ENCODE data around the gene FOXRED2. TPM values are rescaled to one million over a fixed set of nuclear protein-coding genes. Genes with fewer than 3 reads are reported as not detected.
A peak's percentile ranks its signal among the peaks of the same experiment; 100 is the strongest.

FOXRED2 gene
- total RNA-seq, 3 donors from 2014 or later, result 28.0 to 38.0 (median 36.5) TPM

- Mint-ChIP-seq H3K27me3 (ENCODE audit: low read depth) (no peaks in the 10 kb centered on the region), H3K4me3 (no peak overlapping the region), H3K4me1 (ENCODE audit: low read depth) (peaks cover 1% of the 10 kb centered on the region), H3K36me3 (ENCODE audit: insufficient read depth) (peaks cover 13% of the 10 kb centered on the region), H3K9me3 (no peaks in the 10 kb centered on the region)
- DNase-seq, result no peak
- ATAC-seq, result no peak
Observed at GRCh38 chr22:36497910-36498665, 8.8 kb downstream of the FOXRED2 start.

GRCh38 chr22:36493690-36494110 lies 13.1 kb downstream of the FOXRED2 start:
- ATAC-seq, result peak; percentile 17 to 32
- Mint-ChIP-seq H3K36me3 (ENCODE audit: insufficient read depth) (peaks cover 16% of the 10 kb centered on the region), H3K9me3 (no peaks in the 10 kb centered on the region)

GRCh38 chr22:36492109-36492508 lies 14.7 kb downstream of the FOXRED2 start:
- ATAC-seq, result no peak
- DNase-seq, result no peak
- Mint-ChIP-seq H3K9me3 (no peaks in the 10 kb centered on the region), H3K27me3 (ENCODE audit: low read depth) (no peaks in the 10 kb centered on the region), H3K36me3 (ENCODE audit: insufficient read depth) (peaks cover 16% of the 10 kb centered on the region), H3K4me3 (no peak overlapping the region), H3K4me1 (ENCODE audit: low read depth) (peaks cover 4% of the 10 kb centered on the region)

More at GRCh38 chr22:36493690-36494110, 13.1 kb downstream of the FOXRED2 start:
- Mint-ChIP-seq H3K27me3 (ENCODE audit: low read depth) (no peaks in the 10 kb centered on the region), H3K4me3 (no peak overlapping the region), H3K4me1 (ENCODE audit: low read depth) (peaks cover 4% of the 10 kb centered on the region)
- DNase-seq, result no peak

- Mint-ChIP-seq H3K36me3 (ENCODE audit: insufficient read depth) (peaks cover 11% of the 10 kb centered on the region), H3K27me3 (ENCODE audit: low read depth) (no peaks in the 10 kb centered on the region), H3K4me3 (no peak overlapping the region), H3K4me1 (ENCODE audit: low read depth) (peaks cover 4% of the 10 kb centered on the region), H3K9me3 (no peaks in the 10 kb centered on the region)
- DNase-seq (no peak), ATAC-seq (no peak)
Observed at GRCh38 chr22:36491155-36491554, 15.7 kb downstream of the FOXRED2 start.

GRCh38 chr22:36486619-36487384 lies 20.0 kb downstream of the FOXRED2 start:
- DNase-seq, result peak; percentile 67
- Mint-ChIP-seq H3K9me3 (no peaks in the 10 kb centered on the region), H3K36me3 (ENCODE audit: insufficient read depth) (peaks cover 3% of the 10 kb centered on the region), H3K27me3 (ENCODE audit: low read depth) (no peaks in the 10 kb centered on the region), H3K4me3 (no peak overlapping the region), H3K4me1 (ENCODE audit: low read depth) (peaks cover 8% of the 10 kb centered on the region)
- ATAC-seq, result no peak

- DNase-seq (peak; percentile 94), ATAC-seq (peak; percentile 83 to 89)
- Mint-ChIP-seq H3K27me3 (ENCODE audit: low read depth) (no peaks in the 10 kb centered on the region), H3K4me1 (ENCODE audit: low read depth) (peaks cover 16% of the 10 kb centered on the region), H3K36me3 (ENCODE audit: insufficient read depth) (peaks cover 5% of the 10 kb centered on the region), H3K4me3 (peak within 1 kb of the TSS; percentile 93), H3K9me3 (no peaks in the 10 kb centered on the region)
Observed at GRCh38 chr22:36481393-36482168, 25.3 kb downstream of the FOXRED2 start, which contains the start of gene TXN2. TSS of gene TXN2 (minus strand) at chr22:36481640. CDS start at chr22:36480837, 803 bp downstream.

- H3K4me3 Mint-ChIP-seq, result peak overlapping the region; percentile 93
- no peaks in the 10 kb centered on the region for H3K27me3 Mint-ChIP-seq (ENCODE audit: low read depth)
- H3K4me1 Mint-ChIP-seq (ENCODE audit: low read depth), result peaks cover 16% of the 10 kb centered on the region
- no peaks in the 10 kb centered on the region for H3K9me3 Mint-ChIP-seq
- peaks cover 8% of the 10 kb centered on the region for H3K36me3 Mint-ChIP-seq (ENCODE audit: insufficient read depth)
- ATAC-seq, result no peak
- DNase-seq, result no peak
Observed at GRCh38 chr22:36480941-36481392, 25.9 kb downstream of the FOXRED2 start.

- Mint-ChIP-seq H3K4me3 (no peak overlapping the region), H3K36me3 (ENCODE audit: insufficient read depth) (peaks cover 24% of the 10 kb centered on the region), H3K27me3 (ENCODE audit: low read depth) (no peaks in the 10 kb centered on the region), H3K4me1 (ENCODE audit: low read depth) (peaks cover 16% of the 10 kb centered on the region), H3K9me3 (no peaks in the 10 kb centered on the region)
- DNase-seq, result no peak
- ATAC-seq, result no peak
Observed at GRCh38 chr22:36478966-36479365, 27.9 kb downstream of the FOXRED2 start.

- Mint-ChIP-seq H3K36me3 (ENCODE audit: insufficient read depth) (peaks cover 33% of the 10 kb centered on the region), H3K27me3 (ENCODE audit: low read depth) (no peaks in the 10 kb centered on the region), H3K4me3 (no peak overlapping the region), H3K4me1 (ENCODE audit: low read depth) (peaks cover 4% of the 10 kb centered on the region), H3K9me3 (no peaks in the 10 kb centered on the region)
- no peak for DNase-seq
- ATAC-seq, result no peak
Observed at GRCh38 chr22:36475341-36475740, 31.5 kb downstream of the FOXRED2 start.

- ATAC-seq, result no peak
- Mint-ChIP-seq H3K4me1 (ENCODE audit: low read depth) (peaks cover 13% of the 10 kb centered on the region), H3K36me3 (ENCODE audit: insufficient read depth) (peaks cover 33% of the 10 kb centered on the region), H3K9me3 (no peaks in the 10 kb centered on the region), H3K4me3 (no peak overlapping the region), H3K27me3 (ENCODE audit: low read depth) (no peaks in the 10 kb centered on the region)
- no peak for DNase-seq
Observed at GRCh38 chr22:36472689-36473088, 34.2 kb downstream of the FOXRED2 start.

GRCh38 chr22:36471341-36471821 lies 35.5 kb downstream of the FOXRED2 start:
- DNase-seq, result no peak
- Mint-ChIP-seq H3K36me3 (ENCODE audit: insufficient read depth) (peaks cover 27% of the 10 kb centered on the region), H3K4me3 (no peak overlapping the region), H3K27me3 (ENCODE audit: low read depth) (no peaks in the 10 kb centered on the region), H3K9me3 (no peaks in the 10 kb centered on the region), H3K4me1 (ENCODE audit: low read depth) (peaks cover 22% of the 10 kb centered on the region)
- no peak for ATAC-seq

- ATAC-seq, result no peak
- Mint-ChIP-seq H3K36me3 (ENCODE audit: insufficient read depth) (peaks cover 27% of the 10 kb centered on the region), H3K9me3 (no peaks in the 10 kb centered on the region), H3K27me3 (ENCODE audit: low read depth) (no peaks in the 10 kb centered on the region), H3K4me1 (ENCODE audit: low read depth) (peaks cover 22% of the 10 kb centered on the region), H3K4me3 (no peak overlapping the region)
- DNase-seq, result no peak
Observed at GRCh38 chr22:36470994-36471331, 35.9 kb downstream of the FOXRED2 start.

GRCh38 chr22:36470162-36470993 lies 36.5 kb downstream of the FOXRED2 start:
- DNase-seq, result peak; percentile 77
- peaks cover 22% of the 10 kb centered on the region for H3K4me1 Mint-ChIP-seq (ENCODE audit: low read depth)
- H3K36me3 Mint-ChIP-seq (ENCODE audit: insufficient read depth), result peaks cover 21% of the 10 kb centered on the region
- no peak overlapping the region for H3K4me3 Mint-ChIP-seq
- no peaks in the 10 kb centered on the region for H3K27me3 Mint-ChIP-seq (ENCODE audit: low read depth)
- ATAC-seq, result peak; percentile 89
- H3K9me3 Mint-ChIP-seq, result no peaks in the 10 kb centered on the region
